HepG2 (cell line): ENCODE measurements around the gene NFATC1. TPM values are rescaled to one million over a fixed set of nuclear protein-coding genes. Genes with fewer than 3 reads are reported as not detected.

Experiments used
- ATAC-seq: fragments of 200-7000 bp; cut with Tn5 transposase; 3 replicates; pipeline ENCODE4 v1.9.1; 2020; ENCODE audit warnings: mild to moderate bottlenecking, moderate library complexity
- BruUV-seq: library from RNA; stranded (reverse); fragments of 400-500 nt; replicated peaks from 2 replicates; lab custom pipeline; 2021; lab: Mats Ljungman, UMichigan
- CTCF ChIA-PET: fragments of 300-600 bp; formaldehyde crosslinking; extraction: SDS; loops from one replicate; lab custom pipeline; 2021; ENCODE audit warnings: low total read pairs, inconsistent platforms, low intra/inter-chr PET ratio; lab: Yijun Ruan, JAX
- POLR2A ChIA-PET: fragments of 350-600 bp; sonication (Branson Sonifier 250); formaldehyde crosslinking; loops from one replicate; lab custom pipeline; 2020; ENCODE audit warnings: antibody characterized with exemption, inconsistent platforms; lab: Yijun Ruan, JAX
- DNase-seq: peaks from one replicate; pipeline ENCODE4 v3.0.0-alpha.2; 2015; ENCODE audit warnings: low spot score
- FAIRE-seq: peaks from 3 replicates; lab custom pipeline; 2011; peaks lifted over from hg19 to GRCh38; lab: Jason Lieb, UNC
- H2AFZ ChIP-seq: one replicate; pipeline ENCODE4 v1.6.1; 2011; ENCODE audit warnings: low read length, inconsistent platforms
- H3K27ac ChIP-seq: fragments of 300-600 bp; 3 replicates; pipeline ENCODE4 v1.8.0; 2011; ENCODE audit warnings: mixed run types, mild to moderate bottlenecking, mixed read lengths, low read length, inconsistent platforms; ENCODE audit not compliant: insufficient read depth; ENCODE audit errors: extremely low read length
- H3K27me3 ChIP-seq, 2 experiments: fragments of 200-600 bp in 1 of 2; 2 replicates in 1 of 2; 3 replicates in 1 of 2; pipeline versions ENCODE4 v1.6.0 to v1.8.0; 2011; ENCODE audit warnings: low read length in 2 of 2, mild to moderate bottlenecking in 2 of 2, moderate library complexity in 2 of 2, inconsistent platforms in 1 of 2; ENCODE audit not compliant: insufficient read depth in 2 of 2, control insufficient read depth in 1 of 2
- H3K36me3 ChIP-seq, 2 experiments: fragments of 200-600 bp in 1 of 2; replicated peaks in 1 of 2; 2 replicates in 1 of 2; 3 replicates in 1 of 2; pipeline versions ENCODE4 v1.5.1 to v1.8.0; 2011; ENCODE audit warnings: low read length in 2 of 2, inconsistent platforms in 1 of 2; ENCODE audit not compliant: insufficient read depth in 2 of 2, control insufficient read depth in 1 of 2
- H3K4me1 ChIP-seq: 2 replicates; pipeline ENCODE4 v1.5.1; 2012; ENCODE audit warnings: low read length, inconsistent platforms; ENCODE audit not compliant: insufficient read depth
- H3K4me2 ChIP-seq: 2 replicates; pipeline ENCODE4 v1.6.0; 2011; ENCODE audit warnings: low read depth, low read length, inconsistent platforms
- H3K4me3 ChIP-seq, 3 experiments: fragments of 200-600 bp in 1 of 3; sonication (generic), shearing (Covaris generic) in 1 of 3; replicated peaks in 1 of 3; 2 replicates each; pipeline ENCODE4 v1.5.1; 2011 to 2016; ENCODE audit warnings: low read length in 3 of 3, inconsistent platforms in 2 of 3, low read depth in 2 of 3, mild to moderate bottlenecking in 2 of 3, control low read depth in 1 of 3, mixed read lengths in 1 of 3; ENCODE audit not compliant: insufficient read depth in 1 of 3
- H3K79me2 ChIP-seq: one replicate; pipeline ENCODE4 v1.6.1; 2011; ENCODE audit warnings: low read length, inconsistent platforms; ENCODE audit not compliant: insufficient read depth
- H3K9ac ChIP-seq: 2 replicates; pipeline ENCODE4 v1.6.0; 2011; ENCODE audit warnings: mild to moderate bottlenecking, low read depth, low read length, inconsistent platforms; ENCODE audit not compliant: insufficient read depth
- H3K9me3 ChIP-seq: 2 replicates; pipeline ENCODE4 v1.5.1; 2012; ENCODE audit warnings: mild to moderate bottlenecking, low read length
- H4K20me1 ChIP-seq: 2 replicates; pipeline ENCODE4 v1.6.0; 2011; ENCODE audit warnings: inconsistent platforms, mild to moderate bottlenecking, low read length, moderate library complexity; ENCODE audit not compliant: insufficient read depth
- BRF2 ChIP-seq: sonication (generic); formaldehyde crosslinking; IDR thresholded peaks from 2 replicates; pipeline ENCODE4 v1.8.1; 2022; ENCODE audit warnings: mild to moderate bottlenecking, missing genetic modification reagents
- RAD21 ChIP-seq: fragments of 450-650 bp; formaldehyde crosslinking; IDR thresholded peaks from 2 replicates; pipeline ENCODE4 v1.5.0; 2020; ENCODE audit warnings: mild to moderate bottlenecking
- RFXAP ChIP-seq: sonication (generic); formaldehyde crosslinking; IDR thresholded peaks from 2 replicates; pipeline ENCODE4 v1.4.0; 2020; ENCODE audit warnings: missing genetic modification reagents, borderline replicate concordance
- ZNF180 ChIP-seq: sonication (generic); formaldehyde crosslinking; IDR thresholded peaks from 2 replicates; pipeline ENCODE4 v1.4.0; 2020; ENCODE audit warnings: low read depth, missing genetic modification reagents, borderline replicate concordance
- ZSCAN5A ChIP-seq: sonication (generic); formaldehyde crosslinking; IDR thresholded peaks from 2 replicates; pipeline ENCODE4 v1.8.0; 2022; ENCODE audit warnings: mild to moderate bottlenecking, missing genetic modification reagents, borderline replicate concordance
- WGBS: methylation state at CpG from one replicate; pipeline ENCODE4 v1.1.6; 2017; ENCODE audit warnings: low lambda C conversion rate; 5-methylcytosine and 5-hydroxymethylcytosine counted together
- in situ Hi-C: cut with HindIII; loops from 2 replicates; pipeline ENCODE4 v1.10.0; 2017; ENCODE audit warnings: low pct_unique_long_range_greater_than_20kb; ENCODE audit not compliant: extremely low pct_ligation_motif_present
- intact Hi-C: fragments of 100-400 bp; cut with micrococcal nuclease; formaldehyde crosslinking; loops from one replicate; pipeline ENCODE4 v1.10.0; 2022; ENCODE audit not compliant: unreplicated experiment
- polyA plus RNA-seq, 8 experiments: library from polyadenylated mRNA; depleted of rRNA in 3 of 8; stranded (reverse) in 7 of 8; unstranded in 1 of 8; fragments of >200 nt; fragmentation: Illumina TruSeq in 4 of 8; extraction: Trizol in 4 of 8; gene quantifications; 2 replicates each; pipeline versions ENCODE4 v1.2.1 to v1.2.3, GENCODE V29; 2011 to 2016; ENCODE audit warnings: low read depth in 4 of 8, missing spikeins in 1 of 8, mixed read lengths in 1 of 8; ENCODE audit not compliant: insufficient read depth in 1 of 8
- total RNA-seq, 5 experiments: library from RNA; depleted of rRNA; stranded (reverse); fragments of >200 nt; fragmentation: Illumina TruSeq; extraction: Trizol; gene quantifications; 2 replicates each; pipeline ENCODE4 v1.2.3, GENCODE V29; 2016; ENCODE audit warnings: low read depth in 1 of 5

Gene NFATC1
- total and polyA plus RNA-seq, 2 of the 13 experiments (the other 11 are each of a cell fraction or from before 2014, with no cell fraction given) = not detected

- FAIRE-seq = no peak
- no peak for DNase-seq
- TF ChIP-seq ZSCAN5A (CRISPR knock-in tag) = no peak
- no peak for TF ChIP-seq BRF2 (CRISPR knock-in tag)
- no peak for TF ChIP-seq ZNF180 (CRISPR knock-in tag)
- no peak for TF ChIP-seq RFXAP (CRISPR knock-in tag)
- no peak for TF ChIP-seq RAD21
- 56% methylated on average over 16 of the region's 63 CpGs for WGBS
- Histone ChIP-seq H3K9me3 (no peaks in the 10 kb centered on the region), H3K27ac (no peak overlapping the region), H2AFZ (no peak overlapping the region), H3K4me3 (no peak overlapping the region), H3K27me3 (peaks cover 2 to 53% of the 10 kb centered on the region in 2 experiments), H3K4me1 (no peaks in the 10 kb centered on the region), H3K79me2 (no peaks in the 10 kb centered on the region), H3K36me3 (no peaks in the 10 kb centered on the region), H3K9ac (no peak overlapping the region), H4K20me1 (no peaks in the 10 kb centered on the region), H3K4me2 (no peak overlapping the region)
- no TSS peak for BruUV-seq
- intact Hi-C loops (no loop called here), in situ Hi-C loops (no loop called here)
- ATAC-seq = no peak
- ChIA-PET CTCF (no interaction called here), POLR2A (no interaction called here)
These were observed 128.7 kb downstream of the NFATC1 start for GRCh38 chr18:79524181-79525078.
